Measurements from ENCODE around the gene IGFALS.

IGFALS gene

GRCh38 chr16:1822801-1823200 is 29.3 kb upstream of the IGFALS start:
- H4K20me1 ChIP-seq (ENCODE audit: insufficient read depth, low read length) = no peaks in the 10 kb centered on the region
- no peak for TF ChIP-seq EZH2phosphoT487 (IDR thresholded peaks at IDR 0.05; ENCODE audit: low read length)
- no peak for TF ChIP-seq EZH2 (optimal IDR thresholded peaks at IDR 0.05; ENCODE audit: low read depth, low read length)
- TF ChIP-seq CTCF (IDR thresholded peaks at IDR 0.05; ENCODE audit: low read length) = no peak
- H2AFZ ChIP-seq (ENCODE audit: low read length) = no peak overlapping the region
- H3K4me2 ChIP-seq (ENCODE audit: low read depth, low read length) = no peak overlapping the region
- H3K27ac ChIP-seq (ENCODE audit: low read length) = no peak overlapping the region
- H3K9me2 ChIP-seq (replicated peaks; ENCODE audit: insufficient read depth, low read length) = no peaks in the 10 kb centered on the region
- H3K9me3 ChIP-seq (replicated peaks; ENCODE audit: insufficient read depth, low read length) = no peaks in the 10 kb centered on the region
- peaks cover 5% of the 10 kb centered on the region; the same call in 1 of the 2 replicates for H3K4me1 ChIP-seq (ENCODE audit: low read length)
- no peaks in the 10 kb centered on the region for H3K27me3 ChIP-seq (replicated peaks; ENCODE audit: insufficient read depth, low read length)
- no peaks in the 10 kb centered on the region for H3K36me3 ChIP-seq (replicated peaks; ENCODE audit: insufficient read depth, low read length)
- no peak overlapping the region for H3K9ac ChIP-seq (ENCODE audit: low read length)
- peaks cover 43% of the 10 kb centered on the region for H3K79me2 ChIP-seq (ENCODE audit: low read length)
- DNase-seq = no peak
- no peak overlapping the region for H3K4me3 ChIP-seq (ENCODE audit: low read length)
- H3F3A ChIP-seq (ENCODE audit: insufficient read depth, low read length) = peaks cover 6% of the 10 kb centered on the region

- no peak overlapping the region for H2AFZ ChIP-seq (ENCODE audit: low read length)
- H3K9me2 ChIP-seq (replicated peaks; ENCODE audit: insufficient read depth, low read length) = no peaks in the 10 kb centered on the region
- H3K4me2 ChIP-seq (ENCODE audit: low read depth, low read length) = no peak overlapping the region
- no peaks in the 10 kb centered on the region for H4K20me1 ChIP-seq (ENCODE audit: insufficient read depth, low read length)
- H3K79me2 ChIP-seq (ENCODE audit: low read length) = peaks cover 35% of the 10 kb centered on the region
- DNase-seq = no peak
- H3K9ac ChIP-seq (ENCODE audit: low read length) = no peak overlapping the region
- H3K36me3 ChIP-seq (replicated peaks; ENCODE audit: insufficient read depth, low read length) = no peaks in the 10 kb centered on the region
- no peak overlapping the region for H3K4me3 ChIP-seq (ENCODE audit: low read length)
- no peaks in the 10 kb centered on the region for H3K27me3 ChIP-seq (replicated peaks; ENCODE audit: insufficient read depth, low read length)
- no peak overlapping the region for H3K27ac ChIP-seq (ENCODE audit: low read length)
- peaks cover 5% of the 10 kb centered on the region; the same call in 1 of the 2 replicates for H3K4me1 ChIP-seq (ENCODE audit: low read length)
- peaks cover 6% of the 10 kb centered on the region for H3F3A ChIP-seq (ENCODE audit: insufficient read depth, low read length)
- no peaks in the 10 kb centered on the region for H3K9me3 ChIP-seq (replicated peaks; ENCODE audit: insufficient read depth, low read length)
- no peak for TF ChIP-seq CTCF (IDR thresholded peaks at IDR 0.05; ENCODE audit: low read length)
- TF ChIP-seq EZH2phosphoT487 (IDR thresholded peaks at IDR 0.05; ENCODE audit: low read length) = no peak
- TF ChIP-seq EZH2 (optimal IDR thresholded peaks at IDR 0.05; ENCODE audit: low read depth, low read length) = no peak
These were observed 28.5 kb upstream of the IGFALS start for GRCh38 chr16:1821861-1822611.

- Histone ChIP-seq H3K36me3 (replicated peaks; ENCODE audit: insufficient read depth, low read length) (no peaks in the 10 kb centered on the region), H3K27ac (ENCODE audit: low read length) (no peak overlapping the region), H3K4me1 (ENCODE audit: low read length) (peaks cover 5% of the 10 kb centered on the region; the same call in 1 of the 2 replicates), H3K9me3 (replicated peaks; ENCODE audit: insufficient read depth, low read length) (no peaks in the 10 kb centered on the region), H3K9me2 (replicated peaks; ENCODE audit: insufficient read depth, low read length) (no peaks in the 10 kb centered on the region), H3K79me2 (ENCODE audit: low read length) (peaks cover 35% of the 10 kb centered on the region), H3F3A (ENCODE audit: insufficient read depth, low read length) (peaks cover 6% of the 10 kb centered on the region), H3K9ac (ENCODE audit: low read length) (no peak overlapping the region), H3K4me3 (ENCODE audit: low read length) (no peak overlapping the region), H2AFZ (ENCODE audit: low read length) (no peak overlapping the region), H3K27me3 (replicated peaks; ENCODE audit: insufficient read depth, low read length) (no peaks in the 10 kb centered on the region), H3K4me2 (ENCODE audit: low read depth, low read length) (no peak overlapping the region), H4K20me1 (ENCODE audit: insufficient read depth, low read length) (no peaks in the 10 kb centered on the region)
- TF ChIP-seq EZH2 (optimal IDR thresholded peaks at IDR 0.05; ENCODE audit: low read depth, low read length) = no peak
- DNase-seq = no peak
These were observed 27.4 kb upstream of the IGFALS start for GRCh38 chr16:1820946-1821290.

Data from MM.1S (cell line).